KOPT-K1 (cell line): ENCODE results near the gene ALDOA.
A peak's percentile ranks its signal among the peaks of the same experiment; 100 is the strongest.
"Not testable (repeated sequence)": the region's sequence is repeated elsewhere in the genome, so short reads cannot be mapped to it uniquely, and the experiment has no call there.

Experiments
- H3K27ac ChIP-seq: fragments of 200-600 bp; sonication (generic); 2 replicates; pipeline ENCODE4 v1.5.1; 2016; ENCODE audit warnings: antibody characterized with exemption, mild to moderate bottlenecking, low read depth, low read length; ENCODE audit not compliant: poor library complexity, severe bottlenecking
- H3K36me3 ChIP-seq: fragments of 200-600 bp; sonication (generic); 2 replicates; pipeline ENCODE4 v1.5.1; 2017; ENCODE audit warnings: antibody characterized with exemption, mild to moderate bottlenecking, low read length, moderate library complexity; ENCODE audit not compliant: insufficient read depth
- H3K9me3 ChIP-seq: fragments of 200-600 bp; sonication (generic); 2 replicates; pipeline ENCODE4 v1.5.1; 2017; ENCODE audit warnings: antibody characterized with exemption, low read length, mild to moderate bottlenecking; ENCODE audit not compliant: insufficient read depth, poor library complexity, severe bottlenecking

ALDOA gene

GRCh38 chr16:30030841-30031413, 34.6 kb upstream of the ALDOA start, which contains the start of gene TLCD3B:
TLCD3B (minus strand) TSS chr16:30031271; CDS start chr16:30030527, 744 bp downstream.
- no peak within 1 kb of the TSS for H3K27ac ChIP-seq
- no peaks in the 10 kb centered on the region for H3K36me3 ChIP-seq
- no peaks in the 10 kb centered on the region for H3K9me3 ChIP-seq

- H3K9me3 ChIP-seq: no peaks in the 10 kb centered on the region
- H3K27ac ChIP-seq: no peak overlapping the region
- H3K36me3 ChIP-seq: no peaks in the 10 kb centered on the region
Observed at GRCh38 chr16:30031477-30031918, 34.1 kb upstream of the ALDOA start.

GRCh38 chr16:30032083-30032819, 33.3 kb upstream of the ALDOA start:
- H3K9me3 ChIP-seq: no peaks in the 10 kb centered on the region
- no peak overlapping the region for H3K27ac ChIP-seq
- no peaks in the 10 kb centered on the region for H3K36me3 ChIP-seq

GRCh38 chr16:30033270-30033669, 32.3 kb upstream of the ALDOA start:
- no peaks in the 10 kb centered on the region for H3K36me3 ChIP-seq
- H3K27ac ChIP-seq: no peak overlapping the region
- H3K9me3 ChIP-seq: no peaks in the 10 kb centered on the region

DNA sequence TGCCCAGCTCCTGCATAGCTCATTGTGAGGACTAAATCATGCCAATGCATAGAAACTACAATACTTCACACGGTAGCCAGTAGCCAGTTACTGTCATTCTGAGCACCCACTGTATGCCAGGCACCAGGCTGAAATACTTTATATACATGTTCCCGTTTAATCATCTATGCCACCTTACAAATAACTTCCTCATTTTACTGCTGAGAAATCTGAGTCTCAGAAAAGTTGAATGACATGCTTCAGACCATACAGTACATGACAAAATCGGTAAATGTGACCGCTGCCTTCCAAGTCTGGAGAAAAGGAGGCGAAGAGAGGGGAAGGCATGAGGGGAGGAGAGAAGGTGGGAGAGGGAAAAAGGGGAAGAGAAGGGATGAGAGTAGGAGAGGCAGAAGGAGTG, 25.3 kb upstream of the ALDOA start:
- Histone ChIP-seq H3K27ac (no peak overlapping the region), H3K9me3 (no peaks in the 10 kb centered on the region), H3K36me3 (no peaks in the 10 kb centered on the region)

GRCh38 chr16:30040690-30041089, 24.9 kb upstream of the ALDOA start:
- H3K27ac ChIP-seq, H3K9me3 ChIP-seq, H3K36me3 ChIP-seq: not testable (repeated sequence)

DNA sequence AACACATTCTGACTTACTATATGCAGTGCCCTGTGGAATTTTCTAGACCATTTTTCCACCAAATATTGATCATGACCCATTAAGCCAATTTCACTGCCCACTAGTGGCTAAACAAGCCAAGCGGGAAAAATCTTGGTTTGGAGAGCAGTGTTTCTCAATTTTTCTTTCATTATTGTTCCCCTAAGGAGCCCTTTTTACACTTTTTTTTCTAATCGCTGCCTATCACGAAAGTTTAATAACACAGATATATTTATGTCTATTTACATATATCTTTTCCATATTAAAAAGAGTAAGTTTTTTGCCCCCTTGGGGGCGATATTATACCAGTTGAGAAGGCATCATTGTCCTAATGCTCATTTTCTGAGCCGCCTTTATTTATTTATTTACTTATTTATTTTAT, 23.7 kb upstream of the ALDOA start:
- H3K9me3 ChIP-seq: no peaks in the 10 kb centered on the region
- H3K36me3 ChIP-seq: no peaks in the 10 kb centered on the region
- H3K27ac ChIP-seq: no peak overlapping the region

- H3K9me3 ChIP-seq: no peaks in the 10 kb centered on the region
- H3K27ac ChIP-seq: no peak overlapping the region
- no peaks in the 10 kb centered on the region for H3K36me3 ChIP-seq
Observed at GRCh38 chr16:30046178-30046577, 19.4 kb upstream of the ALDOA start.

- no peaks in the 10 kb centered on the region for H3K9me3 ChIP-seq
- H3K36me3 ChIP-seq: no peaks in the 10 kb centered on the region
- H3K27ac ChIP-seq: no peak overlapping the region
Observed at GRCh38 chr16:30046588-30046987, 19.0 kb upstream of the ALDOA start.

DNA sequence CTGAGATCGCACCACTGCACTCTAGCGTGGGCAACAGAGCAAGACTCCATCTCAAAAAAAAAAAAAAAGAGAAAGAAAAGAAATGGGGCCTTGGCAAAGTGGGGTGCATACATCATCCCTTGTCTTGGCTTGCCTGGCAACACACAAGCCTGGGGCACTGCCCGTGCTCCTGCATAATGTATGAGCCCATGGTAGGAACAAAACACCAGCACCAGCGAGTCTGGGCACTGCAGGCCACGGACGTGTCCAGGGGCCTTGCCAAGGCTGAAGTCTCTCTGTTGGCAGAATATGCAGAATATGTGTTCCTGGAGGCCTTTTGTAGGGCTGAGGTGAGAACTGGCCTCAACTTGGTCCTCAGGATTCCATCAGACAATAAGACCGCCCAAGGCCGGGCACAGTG, 15.7 kb upstream of the ALDOA start:
- Histone ChIP-seq H3K9me3 (no peaks in the 10 kb centered on the region), H3K27ac (no peak overlapping the region), H3K36me3 (no peaks in the 10 kb centered on the region)

- Histone ChIP-seq H3K27ac (peak overlapping the region; percentile 92), H3K36me3 (no peaks in the 10 kb centered on the region), H3K9me3 (no peaks in the 10 kb centered on the region)
Observed at GRCh38 chr16:30051518-30051917, 14.0 kb upstream of the ALDOA start.

- Histone ChIP-seq H3K36me3 (no peaks in the 10 kb centered on the region), H3K9me3 (no peaks in the 10 kb centered on the region), H3K27ac (peak overlapping the region; percentile 92)
Observed at GRCh38 chr16:30052671-30053372, 12.7 kb upstream of the ALDOA start.

- H3K9me3 ChIP-seq: no peaks in the 10 kb centered on the region
- H3K36me3 ChIP-seq: no peaks in the 10 kb centered on the region
- peak overlapping the region; percentile 92 for H3K27ac ChIP-seq
Observed at GRCh38 chr16:30053376-30054015, 12.1 kb upstream of the ALDOA start.

- Histone ChIP-seq H3K27ac (peak overlapping the region; percentile 18), H3K9me3 (no peaks in the 10 kb centered on the region)
Observed at GRCh38 chr16:30054451-30054850, 11.1 kb upstream of the ALDOA start.

DNA sequence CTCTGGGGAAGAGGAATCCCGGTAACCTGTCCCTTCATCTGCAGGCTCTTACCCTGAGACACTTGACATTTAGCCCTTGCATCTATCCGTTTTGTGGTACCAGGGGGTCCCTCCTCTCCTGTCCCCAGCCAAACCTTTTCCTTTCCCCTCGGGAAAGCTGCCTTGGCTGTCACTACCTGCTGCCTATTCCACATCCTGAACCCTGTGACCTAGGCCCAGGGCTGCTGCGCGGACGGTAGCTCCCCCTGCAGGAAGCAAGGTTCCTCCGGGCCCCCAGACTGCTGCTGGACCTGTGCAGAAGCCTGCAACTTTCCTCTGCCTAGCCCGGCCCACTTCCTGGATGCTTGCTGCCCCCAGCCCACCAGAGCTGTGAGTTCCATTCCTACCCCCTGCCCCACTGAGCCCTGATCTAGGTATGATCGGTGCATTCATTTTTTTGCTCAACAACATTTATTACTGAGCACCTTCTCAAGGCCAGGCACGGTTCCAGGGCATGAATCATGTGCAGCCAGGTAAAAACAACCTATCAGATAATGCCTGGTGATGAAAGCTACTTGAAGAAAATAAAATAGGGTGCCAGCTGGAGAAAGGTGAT, 10.5 kb upstream of the ALDOA start:
- H3K9me3 ChIP-seq: no peaks in the 10 kb centered on the region
- no peaks in the 10 kb centered on the region for H3K36me3 ChIP-seq
- H3K27ac ChIP-seq: peak overlapping the region; percentile 18

More at GRCh38 chr16:30054451-30054850, 11.1 kb upstream of the ALDOA start:
- H3K36me3 ChIP-seq: no peaks in the 10 kb centered on the region
